Right ventricle myocardium superior (tissue), 1 donor: ENCODE results near the gene KIAA1586. TPM values are rescaled to one million over a fixed set of nuclear protein-coding genes. Genes with fewer than 3 reads are reported as not detected.
A peak's percentile ranks its signal among the peaks of the same experiment; 100 is the strongest.
"Not testable (repeated sequence)": the region's sequence is repeated elsewhere in the genome, so short reads cannot be mapped to it uniquely, and the experiment has no call there.

Experiments used
- ATAC-seq: fragments of 200-7000 bp; cut with Tn5 transposase; one replicate; pipeline ENCODE4 v1.9.1; 2020; ENCODE audit warnings: mild to moderate bottlenecking; ENCODE audit not compliant: poor library complexity
- DNase-seq: peaks from one replicate; pipeline ENCODE4 v3.0.0-alpha.2; 2020
- intact Hi-C: fragments of 100-400 bp; cut with DNase I; formaldehyde crosslinking; loops from one replicate; pipeline ENCODE4 v1.11.2; 2022
- total RNA-seq: library from RNA; stranded (reverse); fragmentation: NEBNext Ultra II Directional; extraction: Animal tissue kit (Norgen Biotek cat#: 25700); gene quantifications from one replicate; pipeline ENCODE4 v1.2.1, GENCODE V29; 2021
- donor health status: DM: no; HTN: yes; CAD: no; lungs with severe emphysema.

Gene KIAA1586
- total RNA-seq, 1 donor from 2014 or later = 6.5 TPM

DNA sequence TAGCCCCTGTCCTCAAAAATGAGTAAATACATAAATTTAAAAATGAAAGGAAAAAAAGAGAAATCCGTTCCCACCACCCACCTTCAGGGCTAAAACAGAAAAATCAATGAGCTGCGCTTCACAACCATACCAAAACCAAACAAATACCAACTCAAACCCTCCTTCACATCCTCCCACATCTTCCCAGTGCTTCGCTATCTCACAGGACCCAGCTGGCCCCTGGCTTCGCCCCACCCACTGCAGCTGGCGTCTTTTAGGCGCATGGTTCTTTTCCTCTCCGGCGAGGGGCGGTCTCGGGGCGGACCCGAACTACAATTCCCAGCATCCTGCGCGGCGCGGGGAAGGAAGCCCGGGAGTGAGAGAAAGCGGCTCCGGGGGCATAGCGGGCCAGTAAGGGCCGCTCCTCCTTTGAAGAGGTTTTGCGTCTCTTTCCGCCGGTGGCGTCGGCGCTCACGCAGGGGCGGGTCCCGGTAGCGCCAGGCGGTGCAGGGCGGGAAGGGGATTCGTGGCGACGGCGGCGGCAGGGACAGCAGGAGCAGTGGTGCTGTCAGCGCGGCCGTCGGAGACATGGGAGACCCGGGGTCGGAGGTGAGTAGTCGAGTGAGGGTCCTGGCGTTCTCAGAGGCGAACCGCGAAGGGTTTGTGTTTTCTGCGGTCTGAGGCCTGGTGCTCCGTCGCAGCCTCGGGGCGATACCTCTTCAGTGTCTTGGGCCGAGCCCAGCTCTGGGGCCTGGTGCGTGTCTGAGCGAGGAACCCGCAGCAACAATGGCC is 43.4 kb downstream of the KIAA1586 start, which contains the start of gene ZNF451:
Gene ZNF451 (plus strand): TSS at position 502 of the 771 bp plus-strand sequence. CDS start 66 bp downstream, at position 568.
- DNase-seq = peak; percentile 99
- peak; percentile 99 for ATAC-seq
- intact Hi-C loops = no loop called here

GRCh38 chr6:57090458-57091067 is 44.1 kb downstream of the KIAA1586 start:
- ATAC-seq, intact Hi-C loops, DNase-seq: not testable (repeated sequence)

DNA sequence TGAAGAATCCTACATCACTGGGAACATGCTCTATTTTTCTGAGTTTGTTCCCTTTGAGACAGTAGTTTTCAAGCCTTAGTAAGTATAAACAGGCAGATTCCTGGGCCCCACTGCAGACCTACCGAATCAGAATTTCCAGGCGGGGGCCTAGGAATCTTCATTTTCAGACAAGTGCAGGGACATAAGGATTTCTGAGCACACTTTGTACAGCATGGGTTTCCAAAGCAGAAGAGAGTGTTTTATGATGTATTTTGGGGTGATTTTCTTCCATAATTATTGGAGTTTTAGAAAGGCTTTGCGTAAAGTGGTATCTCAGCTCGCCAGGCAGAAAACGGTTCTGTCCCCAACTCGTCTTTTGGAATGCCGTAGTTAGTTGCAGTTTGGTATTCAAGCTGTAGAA is 44.9 kb downstream of the KIAA1586 start:
- DNase-seq, intact Hi-C loops, ATAC-seq: not testable (repeated sequence)

- no peak for DNase-seq
- intact Hi-C loops = no loop called here
- ATAC-seq = no peak
These were observed 48.2 kb downstream of the KIAA1586 start for GRCh38 chr6:57094689-57095088.

- DNase-seq = no peak
- intact Hi-C loops = no loop called here
These were observed 51.1 kb downstream of the KIAA1586 start for GRCh38 chr6:57097596-57097995.

GRCh38 chr6:57102976-57103375 is 56.5 kb downstream of the KIAA1586 start:
- intact Hi-C loops = no loop called here
- no peak for DNase-seq
- no peak for ATAC-seq

More at GRCh38 chr6:57097596-57097995, 51.1 kb downstream of the KIAA1586 start:
- ATAC-seq = no peak

- intact Hi-C loops = no loop called here
- DNase-seq = no peak
- ATAC-seq = no peak
These were observed 57.8 kb downstream of the KIAA1586 start for GRCh38 chr6:57104336-57104735.

Other genes starting within 250 kb of the KIAA1586 start
- gene BEND6, start 91.6 kb upstream of the KIAA1586 start, total RNA-seq = 0.16 TPM
- gene ZNF451, start 43.5 kb downstream of the KIAA1586 start, total RNA-seq = 17.2 TPM
- gene BAG2, start 125.6 kb downstream of the KIAA1586 start, total RNA-seq = 12.7 TPM
- gene RAB23, start 175.6 kb downstream of the KIAA1586 start, total RNA-seq = 10.8 TPM